Measurements from ENCODE around the gene ADAMTSL2. TPM values are rescaled to one million over a fixed set of nuclear protein-coding genes. Genes with fewer than 3 reads are reported as not detected.

Gene ADAMTSL2
- total RNA-seq, 2 experiments from 2014 or later: 0.11 to 0.25 TPM

DNA sequence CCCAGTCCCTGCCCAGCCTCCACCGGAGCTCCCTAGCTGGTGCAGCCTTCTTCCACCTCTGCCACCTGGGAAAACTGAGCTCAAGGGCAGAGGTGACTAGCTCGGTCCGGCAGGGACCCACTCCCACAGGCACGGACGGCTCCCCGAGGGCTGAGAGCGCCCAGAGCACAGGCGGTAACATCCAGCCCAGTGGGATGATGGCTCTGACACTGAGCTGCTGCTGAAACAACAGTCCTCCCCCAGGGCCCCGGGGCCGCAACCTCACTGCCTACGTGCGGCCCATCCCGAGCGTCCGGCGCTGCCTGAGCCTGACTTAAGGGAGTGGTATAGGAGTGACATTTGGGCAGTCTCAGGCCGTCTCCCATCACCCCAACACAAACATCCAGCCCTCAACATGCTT lies 70.9 kb downstream of the ADAMTSL2 start:
- Mint-ChIP-seq H3K36me3 (ENCODE audit: low read depth) (no peaks in the 10 kb centered on the region), H3K27me3 (peaks cover 22% of the 10 kb centered on the region), H3K27ac (no peak overlapping the region), H3K4me1 (ENCODE audit: low read depth) (peaks cover 8% of the 10 kb centered on the region), H3K9me3 (no peaks in the 10 kb centered on the region), H3K4me3 (no peak overlapping the region)
- TF ChIP-seq, protein P1, sequence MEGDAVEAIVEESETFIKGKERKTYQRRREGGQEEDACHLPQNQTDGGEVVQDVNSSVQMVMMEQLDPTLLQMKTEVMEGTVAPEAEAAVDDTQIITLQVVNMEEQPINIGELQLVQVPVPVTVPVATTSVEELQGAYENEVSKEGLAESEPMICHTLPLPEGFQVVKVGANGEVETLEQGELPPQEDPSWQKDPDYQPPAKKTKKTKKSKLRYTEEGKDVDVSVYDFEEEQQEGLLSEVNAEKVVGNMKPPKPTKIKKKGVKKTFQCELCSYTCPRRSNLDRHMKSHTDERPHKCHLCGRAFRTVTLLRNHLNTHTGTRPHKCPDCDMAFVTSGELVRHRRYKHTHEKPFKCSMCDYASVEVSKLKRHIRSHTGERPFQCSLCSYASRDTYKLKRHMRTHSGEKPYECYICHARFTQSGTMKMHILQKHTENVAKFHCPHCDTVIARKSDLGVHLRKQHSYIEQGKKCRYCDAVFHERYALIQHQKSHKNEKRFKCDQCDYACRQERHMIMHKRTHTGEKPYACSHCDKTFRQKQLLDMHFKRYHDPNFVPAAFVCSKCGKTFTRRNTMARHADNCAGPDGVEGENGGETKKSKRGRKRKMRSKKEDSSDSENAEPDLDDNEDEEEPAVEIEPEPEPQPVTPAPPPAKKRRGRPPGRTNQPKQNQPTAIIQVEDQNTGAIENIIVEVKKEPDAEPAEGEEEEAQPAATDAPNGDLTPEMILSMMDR (IDR thresholded peaks at IDR 0.05): no peak
- POLR2A ChIA-PET: no interaction called here
- intact Hi-C loops (cut with micrococcal nuclease): loop anchor here (10.0 kb wide), 1 partner anchor 119 kb away; no protein-coding TSS in a partner anchor
- DNase-seq: no peak
- no peak for ATAC-seq
- CTCF ChIA-PET: interaction anchor here (0.6 to 3.1 kb wide), 8 partner anchors 10 to 388 kb away, joined by 3 to 15 read pairs (median 4); no protein-coding TSS in a partner anchor

DNA sequence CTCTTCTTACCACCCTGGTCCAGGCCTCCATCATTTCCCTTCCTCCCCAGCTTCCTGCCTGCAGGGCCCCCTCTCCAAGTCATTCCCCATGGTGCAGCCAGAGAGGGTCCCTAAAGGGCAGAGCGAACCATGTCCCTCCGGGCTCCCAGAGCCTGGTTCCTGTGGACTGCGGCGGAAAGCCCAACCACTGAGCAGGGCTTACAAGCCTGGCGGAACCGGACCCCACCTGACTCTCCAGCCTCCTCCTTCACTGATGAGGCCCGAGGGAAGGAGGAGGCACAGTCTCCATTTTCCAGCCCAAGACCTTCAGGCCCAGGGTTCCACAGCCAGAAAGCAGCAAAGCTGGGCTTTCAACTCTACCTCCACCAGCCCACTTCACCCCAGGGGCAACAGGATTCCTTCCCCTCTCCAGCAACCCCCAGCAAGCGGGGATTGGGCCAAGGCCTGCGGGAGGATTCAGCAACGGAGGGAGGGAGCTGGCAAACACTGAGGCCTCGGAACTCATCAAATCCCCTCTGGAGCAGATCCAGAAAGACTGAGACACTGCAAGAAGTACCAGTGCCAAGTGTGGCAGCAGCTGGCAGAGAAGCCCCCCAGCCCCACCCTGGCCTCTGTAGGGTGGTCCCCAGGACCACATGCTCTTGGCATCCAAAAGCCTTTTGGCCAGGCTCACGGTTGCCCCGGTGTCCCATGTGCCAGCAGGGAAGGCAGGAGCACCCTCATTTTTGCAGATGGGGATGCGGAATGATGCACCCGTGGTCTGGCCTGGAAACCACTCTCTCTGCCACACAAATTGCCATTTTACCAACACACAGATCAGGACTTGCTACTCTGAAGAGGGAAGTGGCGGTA lies 71.6 kb downstream of the ADAMTSL2 start:
- ChIA-PET CTCF (interaction anchor here (0.9 to 3.1 kb wide), 4 partner anchors 95 to 176 kb away, joined by 3 to 15 read pairs (median 5); no protein-coding TSS in a partner anchor), POLR2A (no interaction called here)
- peaks cover 28% of the 10 kb centered on the region for H3K27me3 Mint-ChIP-seq
- DNase-seq (no peak), ATAC-seq (no peak)
- intact Hi-C loops (cut with micrococcal nuclease): loop anchor here (10.0 kb wide), 1 partner anchor 119 kb away; no protein-coding TSS in a partner anchor
- H3K36me3 Mint-ChIP-seq (ENCODE audit: low read depth): no peaks in the 10 kb centered on the region
- H3K27ac Mint-ChIP-seq: no peak overlapping the region
- no peaks in the 10 kb centered on the region for H3K9me3 Mint-ChIP-seq
- H3K4me3 Mint-ChIP-seq: no peak overlapping the region
- TF ChIP-seq, protein P1 (IDR thresholded peaks at IDR 0.05): no peak
- H3K4me1 Mint-ChIP-seq (ENCODE audit: low read depth): peaks cover 8% of the 10 kb centered on the region

DNA sequence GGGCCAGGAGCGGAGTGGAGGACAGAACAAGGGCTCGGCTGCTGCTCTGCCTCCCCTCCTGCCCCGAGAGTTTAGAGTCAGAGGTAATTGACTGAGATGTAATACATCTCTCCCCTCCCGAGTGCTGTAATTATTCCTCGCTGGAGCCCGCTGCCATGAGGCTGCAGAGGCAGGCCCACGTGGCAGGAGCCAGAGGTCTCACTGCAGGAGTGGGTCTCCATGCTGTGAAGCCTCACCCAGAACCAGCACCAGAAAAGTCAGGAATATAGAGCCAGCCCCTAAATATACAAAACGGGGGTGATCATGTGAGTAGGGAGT lies 72.2 kb downstream of the ADAMTSL2 start:
- no peak overlapping the region for H3K4me3 Mint-ChIP-seq
- peaks cover 31% of the 10 kb centered on the region for H3K27me3 Mint-ChIP-seq
- ChIA-PET CTCF (interaction anchor here (1.2 kb wide), 1 partner anchor 176 kb away, joined by 3 read pairs; no protein-coding TSS in a partner anchor), POLR2A (no interaction called here)
- ATAC-seq (no peak), DNase-seq (no peak)
- H3K4me1 Mint-ChIP-seq (ENCODE audit: low read depth): peaks cover 8% of the 10 kb centered on the region
- no peak overlapping the region for H3K27ac Mint-ChIP-seq
- no peaks in the 10 kb centered on the region for H3K36me3 Mint-ChIP-seq (ENCODE audit: low read depth)
- TF ChIP-seq, protein P1 (IDR thresholded peaks at IDR 0.05): no peak
- H3K9me3 Mint-ChIP-seq: no peaks in the 10 kb centered on the region
- intact Hi-C loops (cut with micrococcal nuclease): loop anchor here (10.0 kb wide), 1 partner anchor 118 kb away; no protein-coding TSS in a partner anchor

DNA sequence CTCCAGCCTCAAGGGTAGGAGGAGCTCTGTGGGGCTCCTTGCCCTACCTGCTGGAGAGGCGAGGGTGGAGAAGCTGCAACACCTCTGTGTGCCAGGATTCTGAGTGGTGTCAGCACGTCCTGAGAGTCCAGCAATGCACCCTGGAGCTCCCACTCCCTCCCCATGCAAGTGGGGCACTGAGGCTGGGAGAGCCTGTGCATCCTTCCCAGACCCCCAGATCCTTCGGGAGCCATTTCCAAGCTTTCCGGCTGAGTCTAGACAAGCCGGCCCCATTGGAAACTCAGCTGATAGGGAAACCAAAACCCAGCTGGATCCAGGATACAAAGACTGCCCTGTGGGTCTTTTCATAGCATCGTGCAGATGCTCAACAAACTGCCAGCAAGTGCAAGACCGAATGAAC lies 72.9 kb downstream of the ADAMTSL2 start:
- ChIA-PET POLR2A (no interaction called here), CTCF (interaction anchor here (0.9 to 1.2 kb wide), 3 partner anchors 18 to 175 kb away, joined by 3 to 4 read pairs (median 3); no protein-coding TSS in a partner anchor)
- H3K9me3 Mint-ChIP-seq: no peaks in the 10 kb centered on the region
- H3K36me3 Mint-ChIP-seq (ENCODE audit: low read depth): no peaks in the 10 kb centered on the region
- TF ChIP-seq, protein P1 (IDR thresholded peaks at IDR 0.05): no peak
- no peak for DNase-seq
- peaks cover 32% of the 10 kb centered on the region for H3K27me3 Mint-ChIP-seq
- no peak for ATAC-seq
- H3K4me1 Mint-ChIP-seq (ENCODE audit: low read depth): peaks cover 8% of the 10 kb centered on the region
- H3K27ac Mint-ChIP-seq: no peak overlapping the region
- intact Hi-C loops (cut with micrococcal nuclease): loop anchor here (10.0 kb wide), 1 partner anchor 117 kb away; no protein-coding TSS in a partner anchor
- no peak overlapping the region for H3K4me3 Mint-ChIP-seq

DNA sequence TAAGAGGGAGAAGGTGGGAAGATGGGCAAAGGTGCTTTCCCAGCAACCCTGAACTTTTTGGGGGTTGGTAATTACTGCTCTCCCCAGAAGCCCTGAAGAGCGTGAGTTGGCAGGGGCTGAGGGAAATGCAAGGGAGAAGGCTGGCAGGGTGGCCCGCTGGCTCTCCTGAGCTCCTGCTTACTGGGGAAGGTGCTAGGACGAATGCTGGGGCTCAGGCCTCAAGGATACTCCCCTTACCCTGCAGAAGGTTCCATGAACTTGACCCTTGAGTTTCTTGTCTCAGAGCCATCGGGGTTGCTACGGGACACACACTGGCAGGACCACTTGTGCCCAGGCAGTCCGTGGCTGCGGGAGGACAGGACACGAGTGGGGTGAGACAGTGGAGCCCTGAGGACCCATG lies 73.5 kb downstream of the ADAMTSL2 start:
- ATAC-seq: no peak
- Mint-ChIP-seq H3K4me3 (no peak overlapping the region), H3K27me3 (peaks cover 32% of the 10 kb centered on the region), H3K4me1 (ENCODE audit: low read depth) (peaks cover 8% of the 10 kb centered on the region), H3K9me3 (no peaks in the 10 kb centered on the region), H3K36me3 (ENCODE audit: low read depth) (no peaks in the 10 kb centered on the region), H3K27ac (no peak overlapping the region)
- TF ChIP-seq, protein P1 (IDR thresholded peaks at IDR 0.05): no peak
- no peak for DNase-seq
- ChIA-PET CTCF (interaction anchor here (0.9 to 1.2 kb wide), 3 partner anchors 18 to 174 kb away, joined by 3 to 4 read pairs (median 3); no protein-coding TSS in a partner anchor), POLR2A (no interaction called here)
- intact Hi-C loops (cut with micrococcal nuclease): loop anchor here (10.0 kb wide), 1 partner anchor 117 kb away; no protein-coding TSS in a partner anchor

Measured in activated CD8-positive, alpha-beta T cell treated with anti-CD3 and anti-CD28 coated beads for 36 hours (primary cell).